Measurements from ENCODE around the gene FLT1. TPM values are rescaled to one million over a fixed set of nuclear protein-coding genes. Genes with fewer than 3 reads are reported as not detected.

The FLT1 gene
- total RNA-seq, 1 donor from 2014 or later, result 0.60 TPM

DNA sequence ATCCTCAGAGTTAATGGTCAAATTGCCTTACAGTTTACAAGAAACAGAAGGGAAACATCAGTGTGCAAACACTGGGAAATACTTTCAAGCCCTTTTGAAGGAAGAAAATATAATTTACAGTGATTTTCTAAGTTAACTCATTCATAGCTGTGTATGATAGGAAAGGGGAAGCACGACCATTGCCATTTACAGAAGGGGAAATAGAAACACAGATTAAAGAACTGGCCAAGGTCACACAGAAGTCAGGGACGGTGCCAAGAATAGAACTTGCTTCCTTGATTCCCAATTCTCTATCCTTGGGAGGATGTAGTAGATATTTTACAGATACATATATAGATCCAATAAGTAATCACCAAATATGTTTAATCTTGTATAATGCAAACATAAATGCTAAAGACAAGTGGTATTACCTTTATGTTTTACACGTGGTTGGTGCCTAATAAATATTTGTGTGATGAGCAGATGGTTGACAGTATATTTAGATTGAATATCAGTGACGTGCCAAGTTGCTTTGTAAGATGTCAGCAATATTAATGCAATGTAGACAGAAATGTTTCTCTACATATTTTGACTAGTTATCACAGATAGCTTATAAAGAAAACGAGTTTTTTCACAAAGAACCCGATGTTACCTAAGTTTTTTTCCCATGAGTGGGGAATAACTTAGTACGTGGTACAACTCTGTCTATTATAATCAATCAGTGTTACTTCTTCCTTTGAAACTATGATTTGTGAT, 73.1 kb downstream of the FLT1 start:
- TF ChIP-seq, protein P1, sequence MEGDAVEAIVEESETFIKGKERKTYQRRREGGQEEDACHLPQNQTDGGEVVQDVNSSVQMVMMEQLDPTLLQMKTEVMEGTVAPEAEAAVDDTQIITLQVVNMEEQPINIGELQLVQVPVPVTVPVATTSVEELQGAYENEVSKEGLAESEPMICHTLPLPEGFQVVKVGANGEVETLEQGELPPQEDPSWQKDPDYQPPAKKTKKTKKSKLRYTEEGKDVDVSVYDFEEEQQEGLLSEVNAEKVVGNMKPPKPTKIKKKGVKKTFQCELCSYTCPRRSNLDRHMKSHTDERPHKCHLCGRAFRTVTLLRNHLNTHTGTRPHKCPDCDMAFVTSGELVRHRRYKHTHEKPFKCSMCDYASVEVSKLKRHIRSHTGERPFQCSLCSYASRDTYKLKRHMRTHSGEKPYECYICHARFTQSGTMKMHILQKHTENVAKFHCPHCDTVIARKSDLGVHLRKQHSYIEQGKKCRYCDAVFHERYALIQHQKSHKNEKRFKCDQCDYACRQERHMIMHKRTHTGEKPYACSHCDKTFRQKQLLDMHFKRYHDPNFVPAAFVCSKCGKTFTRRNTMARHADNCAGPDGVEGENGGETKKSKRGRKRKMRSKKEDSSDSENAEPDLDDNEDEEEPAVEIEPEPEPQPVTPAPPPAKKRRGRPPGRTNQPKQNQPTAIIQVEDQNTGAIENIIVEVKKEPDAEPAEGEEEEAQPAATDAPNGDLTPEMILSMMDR (IDR thresholded peaks at IDR 0.05), result no peak
- no peak for DNase-seq (ENCODE audit: low spot score)
- Mint-ChIP-seq H3K9me3 (ENCODE audit: low read depth) (no peaks in the 10 kb centered on the region), H3K4me1 (ENCODE audit: low read depth) (peaks cover 20% of the 10 kb centered on the region), H3K27ac (ENCODE audit: unreplicated experiment) (no peak overlapping the region), H3K36me3 (ENCODE audit: low read depth) (no peaks in the 10 kb centered on the region), H3K27me3 (ENCODE audit: low read depth) (no peaks in the 10 kb centered on the region), H3K4me3 (ENCODE audit: unreplicated experiment) (no peak overlapping the region)

DNA sequence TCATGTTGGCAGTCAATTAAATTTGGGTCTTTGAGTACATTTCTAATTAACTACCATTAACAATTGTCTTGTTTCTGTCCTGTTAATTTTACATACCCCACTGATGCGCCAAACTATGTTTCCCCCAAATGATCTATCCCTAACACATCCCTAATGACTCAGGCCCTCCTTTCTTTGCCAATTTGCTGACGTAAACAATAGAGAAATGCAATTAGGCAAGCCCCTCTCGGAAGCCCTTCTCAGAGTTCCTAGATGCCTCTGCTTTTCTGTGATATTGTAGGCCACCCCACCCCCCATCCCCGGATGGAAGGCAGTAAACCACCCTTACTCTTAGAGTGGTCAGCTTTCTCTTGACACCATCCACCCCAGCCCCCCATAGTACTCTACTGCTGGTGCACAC, 74.2 kb downstream of the FLT1 start:
- Mint-ChIP-seq H3K9me3 (ENCODE audit: low read depth) (no peaks in the 10 kb centered on the region), H3K4me3 (ENCODE audit: unreplicated experiment) (no peak overlapping the region), H3K36me3 (ENCODE audit: low read depth) (no peaks in the 10 kb centered on the region), H3K27me3 (ENCODE audit: low read depth) (no peaks in the 10 kb centered on the region), H3K4me1 (ENCODE audit: low read depth) (peaks cover 10% of the 10 kb centered on the region), H3K27ac (ENCODE audit: unreplicated experiment) (no peak overlapping the region)
- TF ChIP-seq, protein P1 (IDR thresholded peaks at IDR 0.05), result no peak
- no peak for DNase-seq (ENCODE audit: low spot score)

DNA sequence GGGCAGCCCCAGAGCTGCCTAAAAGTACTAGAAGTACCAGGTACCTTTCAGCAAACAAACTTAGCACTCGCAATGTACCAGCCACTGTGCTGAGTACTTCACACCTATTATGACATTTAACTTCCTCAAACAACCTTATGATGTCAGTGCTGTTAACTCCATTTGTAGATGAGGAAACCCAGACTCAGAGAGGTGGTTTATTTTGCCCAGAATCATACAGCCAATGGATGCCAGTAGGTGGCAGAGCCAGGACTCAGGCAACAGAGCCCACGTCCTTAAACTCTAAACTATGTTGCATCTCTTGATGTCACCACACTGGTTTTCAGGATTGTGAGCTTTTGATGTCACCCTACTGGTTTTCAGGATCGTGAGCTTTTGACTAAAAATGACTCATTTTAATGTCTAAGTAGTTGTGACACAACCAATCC, 78.9 kb downstream of the FLT1 start:
- H3K27ac Mint-ChIP-seq (ENCODE audit: unreplicated experiment), result no peak overlapping the region
- H3K27me3 Mint-ChIP-seq (ENCODE audit: low read depth), result no peaks in the 10 kb centered on the region
- DNase-seq (ENCODE audit: low spot score), result no peak
- no peaks in the 10 kb centered on the region for H3K9me3 Mint-ChIP-seq (ENCODE audit: low read depth)
- TF ChIP-seq, protein P1 (IDR thresholded peaks at IDR 0.05), result no peak
- no peaks in the 10 kb centered on the region for H3K36me3 Mint-ChIP-seq (ENCODE audit: low read depth)
- H3K4me3 Mint-ChIP-seq (ENCODE audit: unreplicated experiment), result no peak overlapping the region
- H3K4me1 Mint-ChIP-seq (ENCODE audit: low read depth), result peaks cover 5% of the 10 kb centered on the region

DNA sequence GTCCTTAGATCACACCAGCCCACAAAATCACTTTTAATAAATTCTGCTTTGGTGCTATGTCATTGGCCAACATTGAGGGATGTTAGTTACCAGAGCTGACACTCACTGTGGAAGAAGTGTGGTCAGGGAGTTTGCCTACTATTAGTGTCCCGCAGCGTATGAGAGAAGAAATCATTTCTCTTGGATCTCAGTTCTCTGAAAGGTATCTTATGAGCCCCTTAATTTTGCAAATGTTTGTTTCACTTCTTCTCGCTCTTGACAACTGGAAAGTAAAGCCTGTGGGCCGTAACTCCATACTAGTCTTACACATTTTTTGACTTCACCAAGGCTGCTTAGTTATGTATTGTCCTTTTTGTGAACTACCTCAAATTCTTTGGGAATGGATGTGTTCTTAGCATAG, 80.9 kb downstream of the FLT1 start:
- Mint-ChIP-seq H3K4me3 (ENCODE audit: unreplicated experiment) (no peak overlapping the region), H3K4me1 (ENCODE audit: low read depth) (peaks cover 11% of the 10 kb centered on the region), H3K9me3 (ENCODE audit: low read depth) (no peaks in the 10 kb centered on the region), H3K27me3 (ENCODE audit: low read depth) (no peaks in the 10 kb centered on the region), H3K27ac (ENCODE audit: unreplicated experiment) (no peak overlapping the region), H3K36me3 (ENCODE audit: low read depth) (no peaks in the 10 kb centered on the region)
- no peak for DNase-seq (ENCODE audit: low spot score)
- TF ChIP-seq, protein P1 (IDR thresholded peaks at IDR 0.05), result no peak

DNA sequence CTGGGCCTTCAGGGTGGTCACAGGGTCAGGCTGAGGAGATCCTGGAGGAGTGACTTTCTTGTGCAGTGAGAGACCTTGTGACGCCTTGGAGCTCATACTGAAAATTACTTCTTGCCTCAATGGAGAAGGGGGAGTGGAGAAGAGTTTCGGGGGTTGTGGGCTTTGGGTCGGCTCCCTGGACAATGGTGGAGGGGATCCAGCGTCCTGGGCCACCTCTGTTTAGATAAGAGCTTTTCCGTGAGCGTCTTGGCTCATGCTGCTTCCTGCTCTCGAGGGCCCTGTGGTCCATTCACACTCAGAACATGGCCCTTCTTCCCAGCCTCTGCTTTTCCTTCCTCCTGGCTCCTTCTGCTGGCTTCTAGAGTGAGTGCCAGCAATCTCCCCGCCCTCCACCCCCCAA, 81.9 kb downstream of the FLT1 start:
- TF ChIP-seq, protein P1 (IDR thresholded peaks at IDR 0.05), result no peak
- Mint-ChIP-seq H3K4me1 (ENCODE audit: low read depth) (peaks cover 11% of the 10 kb centered on the region), H3K36me3 (ENCODE audit: low read depth) (no peaks in the 10 kb centered on the region), H3K4me3 (ENCODE audit: unreplicated experiment) (no peak overlapping the region), H3K27me3 (ENCODE audit: low read depth) (no peaks in the 10 kb centered on the region), H3K27ac (ENCODE audit: unreplicated experiment) (peak overlapping the region; percentile 32), H3K9me3 (ENCODE audit: low read depth) (no peaks in the 10 kb centered on the region)
- no peak for DNase-seq (ENCODE audit: low spot score)

Data from chondrocyte (in vitro differentiated cells).